HFFc6 (cell line): Measurements from ENCODE around the gene CCDC177. TPM values are rescaled to one million over a fixed set of nuclear protein-coding genes. Genes with fewer than 3 reads are reported as not detected.

Experiments
- DNase-seq: peaks from one replicate; pipeline ENCODE4 v3.0.0-alpha.2; 2018
- H3K27ac Mint-ChIP-seq: 2 replicates; pipeline ENCODE4 v1.8.0; 2020; ENCODE audit warnings: mild to moderate bottlenecking, mixed read lengths
- H3K27me3 Mint-ChIP-seq: 2 replicates; pipeline ENCODE4 v1.8.0; 2021; ENCODE audit warnings: mild to moderate bottlenecking, moderate library complexity, mixed read lengths; ENCODE audit not compliant: insufficient read depth
- H3K36me3 Mint-ChIP-seq: 2 replicates; pipeline ENCODE4 v1.8.0; 2021; ENCODE audit warnings: low read depth, mixed read lengths
- H3K4me1 Mint-ChIP-seq: 2 replicates; pipeline ENCODE4 v1.8.0; 2020; ENCODE audit warnings: low read depth, mixed read lengths
- H3K4me3 Mint-ChIP-seq: 2 replicates; pipeline ENCODE4 v1.8.0; 2020; ENCODE audit warnings: mild to moderate bottlenecking, moderate library complexity, mixed read lengths
- H3K9me3 Mint-ChIP-seq: 2 replicates; pipeline ENCODE4 v1.8.0; 2020; ENCODE audit warnings: mild to moderate bottlenecking, mixed read lengths
- total RNA-seq, 6 experiments: library from RNA; stranded (reverse); fragmentation: NEBNext Ultra II Directional; extraction: Animal tissue kit (Norgen Biotek cat#: 25700); gene quantifications; 2 replicates in 1 of 6; 3 replicates in 5 of 6; pipeline ENCODE4 v1.2.3, GENCODE V29; 2021
- TF ChIP-seq, protein P1 (sequence below): fragments of 200-600 bp; sonication (generic); IDR thresholded peaks from 2 replicates; pipeline ENCODE4 v1.5.0; 2021; ENCODE audit warnings: antibody characterized with exemption, mild to moderate bottlenecking

Gene CCDC177
- total RNA-seq, 6 experiments from 2014 or later: not detected

DNA sequence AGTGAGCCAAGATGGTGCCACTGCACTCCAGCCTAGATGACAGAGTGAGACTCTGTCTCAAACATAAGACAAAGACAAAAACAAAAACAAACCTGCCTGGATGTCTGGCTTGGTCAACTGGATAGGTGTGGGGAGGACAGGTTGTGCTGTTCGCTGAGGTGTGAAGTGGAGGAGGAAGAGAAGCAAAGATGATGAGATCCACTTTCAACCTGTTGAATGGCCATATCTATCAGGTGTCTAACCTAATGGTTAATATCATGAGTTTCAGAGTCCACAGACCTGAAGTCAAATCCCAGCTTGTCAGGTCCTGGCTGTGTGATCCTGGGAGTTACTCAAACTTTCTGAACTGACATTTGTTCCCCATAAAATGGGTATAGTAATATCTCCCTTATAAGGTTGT is 9.7 kb upstream of the CCDC177 start:
- Mint-ChIP-seq H3K4me3 (no peak overlapping the region), H3K9me3 (no peaks in the 10 kb centered on the region), H3K36me3 (no peaks in the 10 kb centered on the region), H3K27ac (no peak overlapping the region), H3K27me3 (peaks cover 6% of the 10 kb centered on the region), H3K4me1 (peaks cover 16% of the 10 kb centered on the region)
- DNase-seq: no peak
- TF ChIP-seq, protein P1, sequence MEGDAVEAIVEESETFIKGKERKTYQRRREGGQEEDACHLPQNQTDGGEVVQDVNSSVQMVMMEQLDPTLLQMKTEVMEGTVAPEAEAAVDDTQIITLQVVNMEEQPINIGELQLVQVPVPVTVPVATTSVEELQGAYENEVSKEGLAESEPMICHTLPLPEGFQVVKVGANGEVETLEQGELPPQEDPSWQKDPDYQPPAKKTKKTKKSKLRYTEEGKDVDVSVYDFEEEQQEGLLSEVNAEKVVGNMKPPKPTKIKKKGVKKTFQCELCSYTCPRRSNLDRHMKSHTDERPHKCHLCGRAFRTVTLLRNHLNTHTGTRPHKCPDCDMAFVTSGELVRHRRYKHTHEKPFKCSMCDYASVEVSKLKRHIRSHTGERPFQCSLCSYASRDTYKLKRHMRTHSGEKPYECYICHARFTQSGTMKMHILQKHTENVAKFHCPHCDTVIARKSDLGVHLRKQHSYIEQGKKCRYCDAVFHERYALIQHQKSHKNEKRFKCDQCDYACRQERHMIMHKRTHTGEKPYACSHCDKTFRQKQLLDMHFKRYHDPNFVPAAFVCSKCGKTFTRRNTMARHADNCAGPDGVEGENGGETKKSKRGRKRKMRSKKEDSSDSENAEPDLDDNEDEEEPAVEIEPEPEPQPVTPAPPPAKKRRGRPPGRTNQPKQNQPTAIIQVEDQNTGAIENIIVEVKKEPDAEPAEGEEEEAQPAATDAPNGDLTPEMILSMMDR: no peak

DNA sequence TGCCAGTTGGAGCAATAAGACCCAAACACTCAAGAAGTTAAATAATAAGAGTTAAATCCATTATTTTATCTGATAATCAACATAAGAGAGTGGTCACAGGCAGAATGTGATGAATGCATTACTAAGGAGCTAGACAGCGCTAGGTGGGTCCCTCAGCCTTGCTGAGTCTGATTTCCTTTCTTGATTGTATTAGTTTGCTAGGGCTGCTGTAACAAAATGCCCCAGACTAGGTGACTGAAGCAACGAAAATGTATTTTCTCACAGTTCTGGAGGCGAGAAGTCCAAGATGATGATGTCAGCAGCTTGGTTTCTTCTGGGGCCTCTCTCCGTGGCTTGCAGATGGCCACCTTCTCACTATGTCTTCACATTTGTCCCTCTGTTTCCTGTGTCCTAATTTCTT is 8.2 kb upstream of the CCDC177 start:
- DNase-seq: no peak
- Mint-ChIP-seq H3K9me3 (no peaks in the 10 kb centered on the region), H3K27ac (no peak overlapping the region), H3K36me3 (no peaks in the 10 kb centered on the region), H3K4me3 (no peak overlapping the region), H3K4me1 (peaks cover 16% of the 10 kb centered on the region), H3K27me3 (peaks cover 7% of the 10 kb centered on the region)
- TF ChIP-seq, protein P1: no peak

DNA sequence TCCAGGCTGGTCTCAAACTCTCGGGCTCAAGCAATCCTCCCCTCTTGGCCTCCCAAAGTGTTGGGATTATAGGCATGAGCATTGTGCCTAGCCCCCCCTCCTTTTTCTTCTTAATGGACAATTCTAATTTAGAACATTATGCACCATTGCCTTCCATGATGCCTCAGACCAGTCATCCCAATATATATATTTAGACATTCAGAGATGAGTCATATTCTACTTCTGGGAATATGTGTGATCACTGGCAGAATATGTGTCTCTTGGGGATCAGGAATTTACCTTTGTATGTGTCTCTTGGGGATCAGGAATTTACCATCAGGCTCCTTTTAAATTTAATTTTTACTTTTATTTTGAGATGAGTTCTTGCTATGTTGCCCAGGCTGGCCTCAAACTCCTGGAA is 7.5 kb upstream of the CCDC177 start:
- TF ChIP-seq, protein P1: no peak
- peaks cover 16% of the 10 kb centered on the region for H3K4me1 Mint-ChIP-seq
- DNase-seq: peak; percentile 19
- peaks cover 7% of the 10 kb centered on the region for H3K27me3 Mint-ChIP-seq
- H3K4me3 Mint-ChIP-seq: no peak overlapping the region
- H3K27ac Mint-ChIP-seq: no peak overlapping the region
- no peaks in the 10 kb centered on the region for H3K36me3 Mint-ChIP-seq
- H3K9me3 Mint-ChIP-seq: no peaks in the 10 kb centered on the region

DNA sequence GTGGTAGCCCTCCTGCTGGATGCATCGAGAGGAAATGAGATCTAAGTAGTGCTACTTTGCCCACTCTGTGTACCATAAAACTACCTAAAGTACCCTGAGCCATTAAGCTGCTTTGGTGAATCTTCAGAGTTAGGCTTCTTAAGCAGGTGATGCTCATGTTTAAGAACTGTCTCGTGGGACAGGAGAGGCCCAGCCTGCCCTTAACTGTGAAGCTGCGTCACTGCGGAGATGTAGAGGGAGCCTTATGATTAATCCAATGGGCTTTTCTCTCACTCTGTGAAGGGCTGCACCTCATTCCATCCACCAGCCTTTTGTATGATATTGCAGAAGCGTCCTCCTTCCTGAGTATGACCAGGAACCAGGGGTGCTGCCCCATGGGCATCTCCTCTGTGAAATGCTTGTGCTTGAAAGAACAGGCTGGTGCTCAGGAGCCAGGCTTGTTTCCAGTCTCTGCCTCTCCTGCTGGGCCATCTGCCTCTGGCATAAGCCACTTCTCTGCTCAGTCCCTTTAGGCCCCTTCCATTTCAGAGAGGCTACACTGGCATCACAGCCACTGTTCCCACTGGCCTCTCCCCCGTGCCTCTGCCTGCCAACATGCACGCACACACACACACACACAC is 6.8 kb upstream of the CCDC177 start:
- peaks cover 16% of the 10 kb centered on the region for H3K4me1 Mint-ChIP-seq
- no peak overlapping the region for H3K27ac Mint-ChIP-seq
- no peaks in the 10 kb centered on the region for H3K9me3 Mint-ChIP-seq
- peaks cover 10% of the 10 kb centered on the region for H3K27me3 Mint-ChIP-seq
- H3K36me3 Mint-ChIP-seq: no peaks in the 10 kb centered on the region
- TF ChIP-seq, protein P1: no peak
- no peak for DNase-seq
- H3K4me3 Mint-ChIP-seq: no peak overlapping the region

DNA sequence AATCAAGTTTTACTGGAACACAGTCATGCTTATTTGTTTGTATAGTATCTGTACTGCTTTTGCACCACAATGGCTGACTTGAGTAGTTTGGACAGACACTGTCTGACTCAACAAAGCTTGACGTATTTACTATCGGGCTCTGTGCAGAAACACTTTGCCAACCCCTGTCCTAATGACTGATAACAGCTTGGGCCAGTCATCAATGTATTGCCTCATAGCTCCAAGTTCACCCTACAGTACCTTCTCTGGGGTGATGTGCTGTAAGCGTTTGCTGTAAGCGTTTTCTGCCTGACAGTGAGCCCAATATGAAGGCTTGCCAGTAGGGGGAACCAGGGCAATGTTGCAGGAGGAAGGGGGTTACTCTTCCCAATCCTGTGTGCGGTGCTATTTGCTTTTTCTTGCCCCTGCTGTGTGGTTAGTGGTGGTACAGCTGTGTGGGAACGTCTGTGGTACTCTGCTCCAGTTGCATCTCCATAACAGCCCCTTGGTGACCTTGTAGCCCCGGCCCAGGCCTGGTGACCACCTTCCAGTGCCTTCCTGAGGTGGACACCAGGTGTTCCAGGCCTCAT is 5.4 kb upstream of the CCDC177 start:
- Mint-ChIP-seq H3K4me3 (no peak overlapping the region), H3K27ac (peak overlapping the region; percentile 51; the same call in 1 of the 2 replicates), H3K36me3 (no peaks in the 10 kb centered on the region), H3K9me3 (no peaks in the 10 kb centered on the region), H3K4me1 (peaks cover 16% of the 10 kb centered on the region), H3K27me3 (peaks cover 18% of the 10 kb centered on the region)
- peak; percentile 74 for DNase-seq
- TF ChIP-seq, protein P1: peak; percentile 76
